A549 treated with CpdA at 1 μM for 4 hours (cell line): ENCODE data around the gene SIGLEC1. TPM values are rescaled to one million over a fixed set of nuclear protein-coding genes. Genes with fewer than 3 reads are reported as not detected.

Experiments
- total RNA-seq: library from RNA; stranded (reverse); fragments of 200-300 nt; extraction: Qiagen RNA extraction; gene quantifications from 5 replicates; pipeline ENCODE4 v1.2.3, GENCODE V29; 2022; ENCODE audit warnings: low read depth

SIGLEC1 gene
- total RNA-seq, result 0.01 to 0.02 TPM in 2 of 5 replicates, not detected in the others

DNA sequence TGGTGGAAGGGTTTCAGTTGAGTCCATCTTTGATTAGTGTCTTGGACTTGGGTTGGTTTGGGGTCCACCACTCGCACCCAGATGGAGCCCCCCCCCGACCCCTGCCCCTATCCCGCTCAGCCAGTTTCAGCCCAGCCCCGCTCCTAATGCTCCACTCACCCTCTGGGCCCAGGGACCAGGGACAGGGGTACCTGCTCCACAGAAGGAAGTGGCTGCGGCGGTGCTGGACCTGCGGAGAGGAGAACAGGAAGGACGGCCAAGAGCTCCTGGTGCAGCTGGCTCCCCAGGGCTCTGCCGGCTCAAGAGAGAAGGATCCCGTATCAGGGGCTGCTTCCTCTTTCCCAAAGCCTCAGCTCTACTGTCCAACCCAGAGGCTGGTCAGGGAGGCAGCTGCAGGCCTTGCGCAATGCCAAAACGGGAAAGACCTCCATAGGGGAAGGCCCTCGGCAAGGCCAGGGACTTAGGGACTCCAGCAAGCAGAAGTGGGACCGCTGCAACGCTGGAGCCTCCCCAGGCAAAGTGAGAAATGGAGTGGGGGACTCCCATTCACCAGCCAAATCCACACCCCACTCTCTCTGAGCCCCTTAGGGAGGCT lies at the start of gene SIGLEC1:
Gene SIGLEC1, minus strand, starts transcription at position 322 of the 595 bp plus-strand sequence. CDS start 5,472 bp downstream, outside the sequence.

DNA sequence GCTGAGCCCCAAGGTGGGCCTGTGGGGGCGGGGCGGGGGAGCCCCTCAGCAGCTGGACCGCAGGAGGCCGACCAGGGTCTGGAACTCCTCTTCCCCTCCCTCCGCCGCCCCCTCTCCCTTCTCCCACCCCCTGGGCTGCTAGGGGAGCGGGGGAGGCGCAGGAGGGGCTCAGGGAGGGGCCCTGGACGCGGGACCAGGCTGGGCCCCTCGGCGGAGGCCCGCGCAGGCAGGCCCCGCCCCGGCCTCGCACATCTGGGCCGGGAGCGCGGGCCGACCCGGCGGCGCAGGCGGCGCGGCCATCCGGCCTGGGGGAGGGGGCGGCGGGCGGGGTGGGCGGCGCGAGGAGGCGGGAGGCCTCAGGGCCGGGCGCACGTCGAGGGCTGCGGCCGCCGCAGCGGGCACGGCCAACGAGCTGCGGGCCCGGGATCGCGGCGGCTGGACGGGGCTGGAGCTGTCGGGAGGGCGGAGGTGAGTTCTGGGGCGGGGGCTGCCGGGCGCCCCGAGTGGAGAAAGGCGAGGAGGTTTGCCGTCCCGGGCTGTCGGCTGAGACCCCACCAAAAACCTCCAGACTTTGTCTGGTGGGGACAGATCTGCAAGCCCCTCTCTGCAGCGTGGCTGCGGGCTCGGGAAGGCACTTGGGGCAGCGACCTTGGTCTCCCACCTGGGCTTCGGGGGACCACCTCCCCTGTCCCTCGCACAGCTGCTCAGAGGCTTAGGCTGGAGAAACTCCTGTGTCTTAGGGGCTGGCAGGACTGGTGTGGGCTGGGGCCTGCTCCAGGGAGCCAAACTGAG lies 20.1 kb upstream of the SIGLEC1 start, which contains the start of gene HSPA12B:
Gene HSPA12B, plus strand, starts transcription at position 359 of the 792 bp plus-strand sequence. CDS start 5,990 bp downstream, outside the sequence.

GRCh38 chr20:3681931-3682781 lies 30.2 kb downstream of the SIGLEC1 start, which contains the start of gene ADAM33:
Gene ADAM33, minus strand, starts transcription at chr20:3682010. Its CDS starts 6 bp downstream, at chr20:3682004.

GRCh38 chr20:3663031-3663701 lies 49.2 kb downstream of the SIGLEC1 start, which contains the start of gene GFRA4:
Gene GFRA4, minus strand, starts transcription at chr20:3663399. Its CDS starts 0 bp downstream, at chr20:3663399.

Other genes with a start within 250 kb of the SIGLEC1 start
- gene ATRN, start 241.6 kb downstream of the SIGLEC1 start, total RNA-seq, result 19.5 to 26.8 TPM (median 25.5 TPM) in 5 replicates
- gene GFRA4, start 49.2 kb downstream of the SIGLEC1 start, total RNA-seq, result not detected in 5 replicates
- gene ADAM33, start 30.6 kb downstream of the SIGLEC1 start, total RNA-seq, result 0.05 to 0.06 TPM in 2 of 5 replicates, not detected in the others
- gene HSPA12B, start 20.1 kb upstream of the SIGLEC1 start, total RNA-seq, result 0.17 to 0.52 TPM (median 0.47 TPM) in 5 replicates
- 99.4 to 165 TPM (median 148 TPM) in 5 replicates for gene ADISSP, start 55.2 kb upstream of the SIGLEC1 start, total RNA-seq
- gene SPEF1, start 68.8 kb upstream of the SIGLEC1 start, total RNA-seq, result 1.4 to 2.1 TPM (median 1.9 TPM) in 5 replicates
- gene CENPB, start 74.1 kb upstream of the SIGLEC1 start, total RNA-seq, result 84.4 to 117 TPM (median 115 TPM) in 5 replicates
- 182 to 216 TPM (median 205 TPM) in 5 replicates for gene CDC25B, start 83.7 kb upstream of the SIGLEC1 start, total RNA-seq
- 16.3 to 19.6 TPM (median 18.4 TPM) in 5 replicates for gene AP5S1, start 107.9 kb upstream of the SIGLEC1 start, total RNA-seq
- 18.2 to 25.5 TPM (median 21.9 TPM) in 5 replicates for gene MAVS, start 134.2 kb upstream of the SIGLEC1 start, total RNA-seq
- 51.9 to 59.5 TPM (median 53.8 TPM) in 5 replicates for gene PANK2, start 176.8 kb upstream of the SIGLEC1 start, total RNA-seq